BE2C (cell line): ENCODE measurements around the gene CUTA.
"Not testable (repeated sequence)": the region's sequence is repeated elsewhere in the genome, so short reads cannot be mapped to it uniquely, and the experiment has no call there.

Experiments
- DNase-seq: peaks from one replicate; pipeline ENCODE4 v3.0.0-alpha.2; 2020
- H3K27me3 ChIP-seq: fragments of 250-450 bp; sonication (Bioruptor Pico); 2 replicates; pipeline ENCODE4 v1.5.1; 2020; ENCODE audit warnings: mild to moderate bottlenecking
- H3K36me3 ChIP-seq: fragments of 250-450 bp; sonication (Bioruptor Pico); 2 replicates; pipeline ENCODE4 v1.5.1; 2020; ENCODE audit warnings: mild to moderate bottlenecking
- H3K4me1 ChIP-seq: fragments of 250-450 bp; sonication (Bioruptor Pico); 2 replicates; pipeline ENCODE4 v1.5.1; 2020
- H3K4me3 ChIP-seq: 2 replicates; pipeline ENCODE4 v1.5.1; 2011; ENCODE audit warnings: low read depth, low read length
- H3K9me3 ChIP-seq: fragments of 250-450 bp; sonication (Bioruptor Pico); 2 replicates; pipeline ENCODE4 v1.5.1; 2020
- CTCF ChIP-seq: IDR thresholded peaks from 2 replicates; pipeline ENCODE4 v1.5.1; 2012; ENCODE audit warnings: mild to moderate bottlenecking, low read depth, low read length

CUTA gene

GRCh38 chr6:33372526-33373123, 45.3 kb downstream of the CUTA start:
- no peak overlapping the region for H3K4me3 ChIP-seq
- H3K36me3 ChIP-seq: no peaks in the 10 kb centered on the region
- TF ChIP-seq CTCF: no peak
- H3K4me1 ChIP-seq: no peaks in the 10 kb centered on the region
- H3K27me3 ChIP-seq: no peaks in the 10 kb centered on the region
- H3K9me3 ChIP-seq: no peaks in the 10 kb centered on the region
- no peak for DNase-seq

GRCh38 chr6:33371901-33372300, 46.0 kb downstream of the CUTA start:
- not testable (repeated sequence) for H3K4me1 ChIP-seq, H3K36me3 ChIP-seq, H3K4me3 ChIP-seq, DNase-seq, H3K27me3 ChIP-seq, H3K9me3 ChIP-seq

- H3K4me3 ChIP-seq, H3K36me3 ChIP-seq, H3K27me3 ChIP-seq, H3K4me1 ChIP-seq, DNase-seq, H3K9me3 ChIP-seq: not testable (repeated sequence)
Measured at GRCh38 chr6:33367715-33368025, 50.2 kb downstream of the CUTA start.

- no peaks in the 10 kb centered on the region for H3K27me3 ChIP-seq
- DNase-seq: no peak
- no peaks in the 10 kb centered on the region for H3K36me3 ChIP-seq
- H3K4me3 ChIP-seq: no peak overlapping the region
- H3K4me1 ChIP-seq: no peaks in the 10 kb centered on the region
- TF ChIP-seq CTCF: no peak
- H3K9me3 ChIP-seq: no peaks in the 10 kb centered on the region
Measured at GRCh38 chr6:33367009-33367714, 50.7 kb downstream of the CUTA start.
